Measurements from ENCODE around the gene ANKRD37.

The ANKRD37 gene

GRCh38 chr4:185379326-185380295 lies 17.0 kb upstream of the ANKRD37 start:
- Histone ChIP-seq H3K9me3 (ENCODE audit: control extremely low read depth in 1 of 5, control insufficient read depth in 4 of 5, insufficient read depth in 2 of 5, low read depth in 1 of 5, low read length in 4 of 5) (peaks cover 2 to 13% (median 4%) of the 10 kb centered on the region in 5 experiments), H3K36me3 (ENCODE audit: control insufficient read depth in 4 of 4, insufficient read depth in 4 of 4, low read length in 3 of 4) (no peaks in the 10 kb centered on the region), H3K4me1 (ENCODE audit: control extremely low read depth in 1 of 4, control insufficient read depth in 4 of 4, insufficient read depth in 4 of 4, low read length in 3 of 4) (peaks cover 0 to 14% (median 0%) of the 10 kb centered on the region in 4 experiments), H3K27me3 (replicated peaks in 2 of 5; ENCODE audit: control insufficient read depth in 4 of 5, insufficient read depth in 5 of 5, low read length in 4 of 5) (no peaks in the 10 kb centered on the region), H3K27ac (ENCODE audit: insufficient read depth in 1 of 2, low read depth in 1 of 2, low read length in 2 of 2, poor library complexity in 1 of 2, severe bottlenecking in 2 of 2) (no peak overlapping the region), H3K4me3 (ENCODE audit: control insufficient read depth in 1 of 7, extremely low read depth in 1 of 7, insufficient read depth in 4 of 7, low read depth in 2 of 7, low read length in 6 of 7) (no peak overlapping the region)
- POLR2A ChIA-PET: no interaction called here
- CTCF ChIA-PET: interaction anchor here (1.4 kb wide), 1 partner anchor 10 kb away, joined by 3 read pairs; no protein-coding TSS in a partner anchor
- 95% methylated on average over 11 of the region's 13 CpGs for WGBS (ENCODE audit: insufficient coverage)
- DNase-seq: no peak

GRCh38 chr4:185380320-185380719 lies 16.3 kb upstream of the ANKRD37 start:
- Histone ChIP-seq H3K4me3 (ENCODE audit: control insufficient read depth in 1 of 7, extremely low read depth in 1 of 7, insufficient read depth in 4 of 7, low read depth in 2 of 7, low read length in 6 of 7) (no peak overlapping the region), H3K4me1 (ENCODE audit: control extremely low read depth in 1 of 4, control insufficient read depth in 4 of 4, insufficient read depth in 4 of 4, low read length in 3 of 4) (peaks cover 2 to 16% (median 5%) of the 10 kb centered on the region in 4 experiments), H3K9me3 (ENCODE audit: control extremely low read depth in 1 of 5, control insufficient read depth in 4 of 5, insufficient read depth in 2 of 5, low read depth in 1 of 5, low read length in 4 of 5) (peaks cover 2 to 13% (median 4%) of the 10 kb centered on the region in 5 experiments), H3K27me3 (replicated peaks in 2 of 5; ENCODE audit: control insufficient read depth in 4 of 5, insufficient read depth in 5 of 5, low read length in 4 of 5) (no peaks in the 10 kb centered on the region), H3K27ac (ENCODE audit: insufficient read depth in 1 of 2, low read depth in 1 of 2, low read length in 2 of 2, poor library complexity in 1 of 2, severe bottlenecking in 2 of 2) (no peak overlapping the region), H3K36me3 (ENCODE audit: control insufficient read depth in 4 of 4, insufficient read depth in 4 of 4, low read length in 3 of 4) (no peaks in the 10 kb centered on the region)
- DNase-seq: no peak
- ChIA-PET POLR2A (no interaction called here), CTCF (interaction anchor here (1.4 kb wide), 1 partner anchor 10 kb away, joined by 3 read pairs; no protein-coding TSS in a partner anchor)
- 78% methylated on average over 1 of the region's 1 CpG for WGBS (ENCODE audit: insufficient coverage)

GRCh38 chr4:185381288-185382196 lies 15.1 kb upstream of the ANKRD37 start:
- Histone ChIP-seq H3K27me3 (replicated peaks in 2 of 5; ENCODE audit: control insufficient read depth in 4 of 5, insufficient read depth in 5 of 5, low read length in 4 of 5) (no peaks in the 10 kb centered on the region), H3K4me3 (ENCODE audit: control insufficient read depth in 1 of 7, extremely low read depth in 1 of 7, insufficient read depth in 4 of 7, low read depth in 2 of 7, low read length in 6 of 7) (no peak overlapping the region), H3K9me3 (ENCODE audit: control extremely low read depth in 1 of 5, control insufficient read depth in 4 of 5, insufficient read depth in 2 of 5, low read depth in 1 of 5, low read length in 4 of 5) (peaks cover 2 to 13% (median 4%) of the 10 kb centered on the region in 5 experiments), H3K27ac (ENCODE audit: insufficient read depth in 1 of 2, low read depth in 1 of 2, low read length in 2 of 2, poor library complexity in 1 of 2, severe bottlenecking in 2 of 2) (no peak overlapping the region), H3K4me1 (ENCODE audit: control extremely low read depth in 1 of 4, control insufficient read depth in 4 of 4, insufficient read depth in 4 of 4, low read length in 3 of 4) (peaks cover 2 to 19% (median 10%) of the 10 kb centered on the region in 4 experiments), H3K36me3 (ENCODE audit: control insufficient read depth in 4 of 4, insufficient read depth in 4 of 4, low read length in 3 of 4) (no peaks in the 10 kb centered on the region)
- CTCF ChIA-PET: no interaction called here
- 100% methylated on average over 1 of the region's 4 CpGs for WGBS (ENCODE audit: insufficient coverage)
- POLR2A ChIA-PET: interaction anchor here (0.6 kb wide), 1 partner anchor 135 kb away, joined by 3 read pairs; no protein-coding TSS in a partner anchor
- DNase-seq: no peak

GRCh38 chr4:185382754-185383153 lies 13.9 kb upstream of the ANKRD37 start:
- Histone ChIP-seq H3K4me3 (ENCODE audit: control insufficient read depth in 1 of 7, extremely low read depth in 1 of 7, insufficient read depth in 4 of 7, low read depth in 2 of 7, low read length in 6 of 7) (no peak overlapping the region), H3K27ac (ENCODE audit: insufficient read depth in 1 of 2, low read depth in 1 of 2, low read length in 2 of 2, poor library complexity in 1 of 2, severe bottlenecking in 2 of 2) (no peak overlapping the region), H3K36me3 (ENCODE audit: control insufficient read depth in 4 of 4, insufficient read depth in 4 of 4, low read length in 3 of 4) (no peaks in the 10 kb centered on the region), H3K9me3 (ENCODE audit: control extremely low read depth in 1 of 5, control insufficient read depth in 4 of 5, insufficient read depth in 2 of 5, low read depth in 1 of 5, low read length in 4 of 5) (peaks cover 2 to 13% (median 4%) of the 10 kb centered on the region in 5 experiments), H3K4me1 (ENCODE audit: control extremely low read depth in 1 of 4, control insufficient read depth in 4 of 4, insufficient read depth in 4 of 4, low read length in 3 of 4) (peaks cover 2 to 19% (median 10%) of the 10 kb centered on the region in 4 experiments), H3K27me3 (replicated peaks in 2 of 5; ENCODE audit: control insufficient read depth in 4 of 5, insufficient read depth in 5 of 5, low read length in 4 of 5) (peaks cover 0 to 1% (median 0%) of the 10 kb centered on the region in 5 experiments)
- CTCF ChIA-PET: no interaction called here
- POLR2A ChIA-PET: no interaction called here
- no peak for DNase-seq

- peaks cover 0 to 3% (median 0%) of the 10 kb centered on the region in 5 experiments for H3K27me3 ChIP-seq (replicated peaks in 2 of 5; ENCODE audit: control insufficient read depth in 4 of 5, insufficient read depth in 5 of 5, low read length in 4 of 5)
- CTCF ChIA-PET: no interaction called here
- POLR2A ChIA-PET: no interaction called here
- peaks cover 2 to 13% (median 4%) of the 10 kb centered on the region in 5 experiments for H3K9me3 ChIP-seq (ENCODE audit: control extremely low read depth in 1 of 5, control insufficient read depth in 4 of 5, insufficient read depth in 2 of 5, low read depth in 1 of 5, low read length in 4 of 5)
- H3K4me3 ChIP-seq (ENCODE audit: control insufficient read depth in 1 of 7, extremely low read depth in 1 of 7, insufficient read depth in 4 of 7, low read depth in 2 of 7, low read length in 6 of 7): no peak overlapping the region
- H3K27ac ChIP-seq (ENCODE audit: insufficient read depth in 1 of 2, low read depth in 1 of 2, low read length in 2 of 2, poor library complexity in 1 of 2, severe bottlenecking in 2 of 2): no peak overlapping the region
- H3K36me3 ChIP-seq (ENCODE audit: control insufficient read depth in 4 of 4, insufficient read depth in 4 of 4, low read length in 3 of 4): no peaks in the 10 kb centered on the region
- DNase-seq: no peak
- WGBS (ENCODE audit: insufficient coverage): 100% methylated on average over 4 of the region's 4 CpGs
- H3K4me1 ChIP-seq (ENCODE audit: control extremely low read depth in 1 of 4, control insufficient read depth in 4 of 4, insufficient read depth in 4 of 4, low read length in 3 of 4): peaks cover 2 to 19% (median 10%) of the 10 kb centered on the region in 4 experiments
Measured at GRCh38 chr4:185383451-185383850, 13.2 kb upstream of the ANKRD37 start.

GRCh38 chr4:185384061-185384460 lies 12.6 kb upstream of the ANKRD37 start:
- ChIA-PET POLR2A (no interaction called here), CTCF (interaction anchor here (1.3 kb wide), 1 partner anchor 9 kb away, joined by 3 read pairs; no protein-coding TSS in a partner anchor)
- no peak overlapping the region for H3K27ac ChIP-seq (ENCODE audit: insufficient read depth in 1 of 2, low read depth in 1 of 2, low read length in 2 of 2, poor library complexity in 1 of 2, severe bottlenecking in 2 of 2)
- H3K4me1 ChIP-seq (ENCODE audit: control extremely low read depth in 1 of 4, control insufficient read depth in 4 of 4, insufficient read depth in 4 of 4, low read length in 3 of 4): peaks cover 2 to 19% (median 10%) of the 10 kb centered on the region in 4 experiments
- peaks cover 0 to 3% (median 0%) of the 10 kb centered on the region in 5 experiments for H3K27me3 ChIP-seq (replicated peaks in 2 of 5; ENCODE audit: control insufficient read depth in 4 of 5, insufficient read depth in 5 of 5, low read length in 4 of 5)
- H3K4me3 ChIP-seq (ENCODE audit: control insufficient read depth in 1 of 7, extremely low read depth in 1 of 7, insufficient read depth in 4 of 7, low read depth in 2 of 7, low read length in 6 of 7): peak overlapping the region in 2 of 7 experiments; percentile 42 to 73
- WGBS (ENCODE audit: insufficient coverage): 100% methylated on average over 1 of the region's 2 CpGs
- H3K9me3 ChIP-seq (ENCODE audit: control extremely low read depth in 1 of 5, control insufficient read depth in 4 of 5, insufficient read depth in 2 of 5, low read depth in 1 of 5, low read length in 4 of 5): peaks cover 2 to 13% (median 4%) of the 10 kb centered on the region in 5 experiments
- DNase-seq: no peak
- H3K36me3 ChIP-seq (ENCODE audit: control insufficient read depth in 4 of 4, insufficient read depth in 4 of 4, low read length in 3 of 4): no peaks in the 10 kb centered on the region

Measured in common myeloid progenitor, CD34-positive (primary cell).